BJ (cell line): ENCODE data around the gene TBKBP1. TPM values are rescaled to one million over a fixed set of nuclear protein-coding genes. Genes with fewer than 3 reads are reported as not detected.
A peak's percentile ranks its signal among the peaks of the same experiment; 100 is the strongest.

ENCODE experiments used
- CTCF ChIA-PET: fragments of 350-600 bp; formaldehyde crosslinking; extraction: SDS; loops from one replicate; lab custom pipeline; 2021; ENCODE audit warnings: antibody characterized with exemption, inconsistent platforms; lab: Yijun Ruan, JAX
- POLR2A ChIA-PET: fragments of 300-600 bp; sonication (Branson Sonifier 250); formaldehyde crosslinking; extraction: SDS; loops from one replicate; lab custom pipeline; 2021; ENCODE audit warnings: antibody characterized with exemption; lab: Charles Lee
- DNase-seq: peaks from one replicate; pipeline ENCODE4 v3.0.0-alpha.2; 2011; ENCODE audit warnings: low read depth
- H3K27me3 ChIP-seq: 2 replicates; pipeline ENCODE4 v1.6.0; 2011; ENCODE audit warnings: low read length; ENCODE audit not compliant: control insufficient read depth, insufficient read depth
- H3K36me3 ChIP-seq: 2 replicates; pipeline ENCODE4 v1.5.1; 2011; ENCODE audit warnings: low read length; ENCODE audit not compliant: control insufficient read depth, insufficient read depth
- H3K4me3 ChIP-seq: 2 replicates; pipeline ENCODE4 v1.5.1; 2011; ENCODE audit warnings: low read depth, mild to moderate bottlenecking, control low read depth, low read length
- CTCF ChIP-seq: IDR thresholded peaks from 2 replicates; pipeline ENCODE4 v1.5.1; 2011; ENCODE audit warnings: low read depth, mild to moderate bottlenecking, control low read depth, inconsistent platforms, low read length, moderate library complexity; ENCODE audit not compliant: insufficient read depth
- polyA plus RNA-seq: library from polyadenylated mRNA; depleted of rRNA; stranded (reverse); fragments of >200 nt; gene quantifications from 2 replicates; pipeline ENCODE4 v1.2.3, GENCODE V29; 2011

Gene TBKBP1
- polyA plus RNA-seq, 1 experiment = 7.3 TPM

- ChIA-PET CTCF (interaction anchor here (1.0 to 1.1 kb wide), 2 partner anchors 10 to 33 kb away, joined by 4 to 5 read pairs; no protein-coding TSS in a partner anchor), POLR2A (interaction anchor here (0.7 kb wide), 1 partner anchor 375 kb away, joined by 4 read pairs; no protein-coding TSS in a partner anchor)
- Histone ChIP-seq H3K36me3 (peaks cover 11% of the 10 kb centered on the region), H3K27me3 (no peaks in the 10 kb centered on the region), H3K4me3 (no peak overlapping the region)
- DNase-seq = no peak
- TF ChIP-seq CTCF = peak; percentile 5; the same call in 1 of the 2 replicates
These were observed 8.2 kb upstream of the TBKBP1 start for GRCh38 chr17:47685556-47686275.

GRCh38 chr17:47686276-47686635, 7.7 kb upstream of the TBKBP1 start:
- H3K27me3 ChIP-seq = no peaks in the 10 kb centered on the region
- POLR2A ChIA-PET = interaction anchor here (0.7 kb wide), 1 partner anchor 374 kb away, joined by 4 read pairs; no protein-coding TSS in a partner anchor
- peaks cover 11% of the 10 kb centered on the region for H3K36me3 ChIP-seq
- H3K4me3 ChIP-seq = no peak overlapping the region
- CTCF ChIA-PET = interaction anchor here (1.0 to 1.1 kb wide), 2 partner anchors 10 to 34 kb away, joined by 4 to 5 read pairs; no protein-coding TSS in a partner anchor
- no peak for TF ChIP-seq CTCF
- peak; percentile 38 for DNase-seq

GRCh38 chr17:47686664-47687327, 7.2 kb upstream of the TBKBP1 start:
- CTCF ChIA-PET = interaction anchor here (0.7 to 1.6 kb wide), 4 partner anchors 11 to 115 kb away, joined by 3 to 6 read pairs (median 4); no protein-coding TSS in a partner anchor
- POLR2A ChIA-PET = no interaction called here
- no peak for TF ChIP-seq CTCF
- H3K36me3 ChIP-seq = peaks cover 9% of the 10 kb centered on the region
- no peak overlapping the region for H3K4me3 ChIP-seq
- no peaks in the 10 kb centered on the region for H3K27me3 ChIP-seq
- DNase-seq = no peak

- DNase-seq = no peak
- POLR2A ChIA-PET = no interaction called here
- Histone ChIP-seq H3K36me3 (peaks cover 5% of the 10 kb centered on the region), H3K27me3 (no peaks in the 10 kb centered on the region), H3K4me3 (no peak overlapping the region)
- no peak for TF ChIP-seq CTCF
- CTCF ChIA-PET = interaction anchor here (0.7 to 1.7 kb wide), 5 partner anchors 9 to 115 kb away, joined by 3 to 6 read pairs (median 3); no protein-coding TSS in a partner anchor
These were observed 6.7 kb upstream of the TBKBP1 start for GRCh38 chr17:47687328-47687690.

GRCh38 chr17:47687748-47688147, 6.2 kb upstream of the TBKBP1 start:
- DNase-seq = no peak
- TF ChIP-seq CTCF = no peak
- ChIA-PET CTCF (interaction anchor here (1.0 to 1.7 kb wide), 4 partner anchors 10 to 24 kb away, joined by 3 to 6 read pairs (median 4); no protein-coding TSS in a partner anchor), POLR2A (no interaction called here)
- peaks cover 2% of the 10 kb centered on the region for H3K36me3 ChIP-seq
- H3K27me3 ChIP-seq = no peaks in the 10 kb centered on the region
- no peak overlapping the region for H3K4me3 ChIP-seq
